IPS DF 19.7 (cell line): Measurements from ENCODE around the gene MTA3.
"Not testable (repeated sequence)": the region's sequence is repeated elsewhere in the genome, so short reads cannot be mapped to it uniquely, and the experiment has no call there.

ENCODE experiments used
- DNase-seq: peaks from one replicate; pipeline ENCODE4 v3.0.0-alpha.2; 2013; ENCODE audit warnings: low read depth, low spot score

The MTA3 gene

GRCh38 chr2:42567364-42567763 lies 1.1 kb upstream of the MTA3 start:
- DNase-seq, result no peak

GRCh38 chr2:42567806-42568400 lies 529 bp upstream of the MTA3 start:
- no peak for DNase-seq

- DNase-seq, result no peak
Observed at GRCh38 chr2:42569116-42569711, 782 bp downstream of the MTA3 start.

- DNase-seq, result no peak
Observed at GRCh38 chr2:42569883-42570282, 1.5 kb downstream of the MTA3 start.

GRCh38 chr2:42572297-42573081 lies 4.1 kb downstream of the MTA3 start:
- no peak for DNase-seq

- no peak for DNase-seq
Observed at GRCh38 chr2:42573256-42573655, 4.8 kb downstream of the MTA3 start.

GRCh38 chr2:42575458-42576064 lies 7.1 kb downstream of the MTA3 start:
- no peak for DNase-seq

GRCh38 chr2:42578621-42579020 lies 10.2 kb downstream of the MTA3 start:
- DNase-seq, result no peak

- DNase-seq, result no peak
Observed at GRCh38 chr2:42581257-42581656, 12.8 kb downstream of the MTA3 start.

GRCh38 chr2:42584628-42585027 lies 16.2 kb downstream of the MTA3 start:
- not testable (repeated sequence) for DNase-seq

GRCh38 chr2:42585779-42586178 lies 17.3 kb downstream of the MTA3 start:
- no peak for DNase-seq

GRCh38 chr2:42587526-42588117 lies 19.2 kb downstream of the MTA3 start:
- DNase-seq, result no peak

- no peak for DNase-seq
Observed at GRCh38 chr2:42588121-42588520, 19.7 kb downstream of the MTA3 start.

- DNase-seq, result no peak
Observed at GRCh38 chr2:42590176-42590575, 21.7 kb downstream of the MTA3 start.

GRCh38 chr2:42593282-42593681 lies 24.9 kb downstream of the MTA3 start:
- DNase-seq, result no peak

GRCh38 chr2:42598656-42599055 lies 30.2 kb downstream of the MTA3 start:
- DNase-seq, result no peak

- no peak for DNase-seq
Observed at GRCh38 chr2:42601076-42601475, 32.6 kb downstream of the MTA3 start.

GRCh38 chr2:42602218-42602875 lies 33.9 kb downstream of the MTA3 start:
- DNase-seq, result no peak

GRCh38 chr2:42602876-42603219 lies 34.4 kb downstream of the MTA3 start:
- DNase-seq, result no peak

- DNase-seq, result not testable (repeated sequence)
Observed at GRCh38 chr2:42604341-42604867, 36.0 kb downstream of the MTA3 start.

GRCh38 chr2:42606166-42606565 lies 37.7 kb downstream of the MTA3 start:
- not testable (repeated sequence) for DNase-seq
